GM23248 (cell line): ENCODE data around the gene B4GALT6.

Experiments used
- EZH2 ChIP-seq: fragments of 200-600 bp; sonication (generic); IDR thresholded peaks from 2 replicates; pipeline ENCODE4 v1.6.1; 2018; ENCODE audit warnings: antibody characterized with exemption, mild to moderate bottlenecking; ENCODE audit not compliant: insufficient read depth, poor library complexity, severe bottlenecking
- EZH2phosphoT487 ChIP-seq: fragments of 200-600 bp; sonication (generic); IDR thresholded peaks from 2 replicates; pipeline ENCODE4 v1.6.1; 2018; ENCODE audit warnings: antibody characterized with exemption, moderate library complexity, mild to moderate bottlenecking, low read depth; ENCODE audit not compliant: insufficient read depth

GRCh38 chr18:31649449-31649848 is 34.9 kb downstream of the B4GALT6 start:
- TF ChIP-seq EZH2phosphoT487 (no peak), EZH2 (no peak)
